GM18520 (cell line): ENCODE results near the gene ZIC2.
"Not testable (repeated sequence)": the region's sequence is repeated elsewhere in the genome, so short reads cannot be mapped to it uniquely, and the experiment has no call there.

ENCODE experiments used
- ATAC-seq: cut with Tn5 transposase; IDR thresholded peaks from one replicate; pipeline ENCODE4 v1.9.1; 2021; ENCODE audit not compliant: unreplicated experiment

ZIC2 gene

GRCh38 chr13:99996381-99996973, 14.9 kb downstream of the ZIC2 start:
- no peak for ATAC-seq

DNA sequence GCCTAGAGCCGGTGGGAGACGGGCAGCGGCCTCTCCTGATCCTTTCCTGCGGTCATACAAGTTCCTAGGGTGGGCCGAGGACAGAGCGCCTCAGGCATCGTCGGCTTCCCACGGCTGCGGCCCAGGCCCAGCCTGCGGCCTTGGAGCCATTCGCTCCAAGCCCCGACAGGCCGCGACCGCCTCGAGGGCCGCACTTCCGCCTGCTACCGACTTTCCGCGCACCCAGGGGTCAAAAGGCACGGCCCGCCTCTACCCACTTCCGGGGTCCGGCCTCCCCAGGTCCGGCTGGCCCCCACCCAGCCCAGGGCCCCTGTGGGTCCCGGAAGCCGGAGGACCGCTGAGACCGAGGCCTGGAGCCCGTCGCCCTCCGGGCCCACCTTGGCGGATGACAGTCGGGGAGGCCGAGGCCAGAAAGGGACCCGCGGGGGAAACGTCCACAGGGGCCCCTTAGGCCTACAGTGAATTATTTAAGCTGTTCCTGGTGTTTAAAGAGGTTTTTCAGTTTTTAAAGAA, 16.2 kb downstream of the ZIC2 start:
- ATAC-seq = no peak

GRCh38 chr13:99998261-99998660, 16.7 kb downstream of the ZIC2 start:
- no peak for ATAC-seq

DNA sequence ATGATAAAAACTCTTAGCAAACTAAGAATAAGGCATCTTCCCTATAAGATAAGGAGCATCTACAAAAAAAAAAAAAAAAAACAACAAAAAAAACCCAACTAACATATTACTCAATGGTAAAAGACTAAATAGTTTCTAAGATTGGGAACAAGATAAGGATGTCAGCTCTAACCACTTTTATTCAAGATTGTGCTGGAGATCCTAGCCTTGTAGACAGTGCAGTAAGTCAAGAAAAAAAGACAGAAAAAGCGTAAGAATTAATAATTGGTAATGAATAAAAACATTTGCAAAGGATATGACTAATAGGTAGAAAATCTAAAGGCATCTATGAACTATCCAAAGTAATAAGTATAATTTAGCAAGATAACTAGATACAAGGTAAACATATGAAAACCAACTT, 33.0 kb downstream of the ZIC2 start:
- ATAC-seq = no peak

- no peak for ATAC-seq
These were observed 38.3 kb downstream of the ZIC2 start for GRCh38 chr13:100019780-100020356.

DNA sequence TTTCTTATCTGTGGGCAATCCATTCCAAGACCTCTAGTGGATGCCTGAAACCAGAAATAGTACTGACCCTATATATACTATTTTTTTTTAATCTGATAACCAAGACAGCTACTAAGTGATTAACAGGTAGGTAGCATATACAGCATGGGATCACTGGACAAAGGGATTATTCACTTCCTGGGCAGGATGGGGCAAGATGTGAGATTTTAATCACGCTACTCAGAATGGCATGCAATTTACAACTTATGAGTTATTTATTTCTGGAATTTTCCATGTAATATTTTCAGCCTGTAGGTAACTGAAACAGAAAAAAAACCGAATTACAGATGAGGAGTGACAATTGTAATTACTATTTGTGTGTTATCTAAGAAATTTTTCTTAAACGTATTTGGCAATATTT, 41.2 kb downstream of the ZIC2 start:
- no peak for ATAC-seq

- no peak for ATAC-seq
These were observed 42.4 kb downstream of the ZIC2 start for GRCh38 chr13:100024023-100024422.

- no peak for ATAC-seq
These were observed 48.3 kb downstream of the ZIC2 start for GRCh38 chr13:100029933-100030332.

DNA sequence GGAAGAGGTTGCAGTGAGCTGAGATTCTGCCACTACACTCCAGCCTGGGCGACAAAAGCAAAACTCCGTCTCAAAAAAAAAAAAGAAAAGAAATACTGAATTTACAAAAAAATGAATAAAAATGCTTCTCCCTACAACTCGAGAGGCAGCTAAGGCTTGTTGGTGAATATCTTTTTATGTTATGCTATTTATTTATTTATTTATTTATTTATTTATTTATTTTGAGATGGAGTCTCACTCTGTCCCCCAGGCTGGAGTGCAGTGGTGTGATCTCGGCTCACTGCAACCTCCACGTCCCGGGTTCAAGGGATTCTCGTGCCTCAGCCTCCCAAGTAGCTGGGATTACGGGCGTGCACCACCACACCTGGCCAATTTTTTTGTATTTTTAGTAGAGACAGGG, 51.1 kb downstream of the ZIC2 start:
- ATAC-seq = not testable (repeated sequence)

DNA sequence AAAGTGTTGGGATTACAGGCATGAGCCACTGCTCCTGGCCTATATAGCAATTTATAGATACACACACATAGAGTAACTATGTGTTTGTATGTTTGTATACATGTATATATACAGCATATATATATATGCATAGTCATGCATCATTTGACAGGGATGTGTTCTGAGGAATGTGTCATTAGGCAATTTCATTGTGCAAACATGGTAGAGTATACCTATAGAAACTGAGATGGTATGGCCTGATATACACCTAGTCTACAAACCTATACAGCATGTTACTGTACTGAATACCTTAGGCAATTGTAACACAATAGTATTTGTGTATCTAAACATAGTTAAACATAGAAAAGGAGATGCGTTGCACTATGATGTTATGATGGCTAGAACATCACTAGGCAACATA, 54.4 kb downstream of the ZIC2 start:
- no peak for ATAC-seq
